ENCODE measurements around the gene PLEKHA3.

GRCh38 chr2:178457390-178457886, 22.8 kb upstream of the PLEKHA3 start:
- no peak for TF ChIP-seq NFE2L2 (IDR thresholded peaks at IDR 0.05; ENCODE audit: low read depth, low read length)
- no peak for TF ChIP-seq CTCF (conservative IDR thresholded peaks at IDR 0.05; ENCODE audit: low read depth, low read length)
- TF ChIP-seq, protein P1, sequence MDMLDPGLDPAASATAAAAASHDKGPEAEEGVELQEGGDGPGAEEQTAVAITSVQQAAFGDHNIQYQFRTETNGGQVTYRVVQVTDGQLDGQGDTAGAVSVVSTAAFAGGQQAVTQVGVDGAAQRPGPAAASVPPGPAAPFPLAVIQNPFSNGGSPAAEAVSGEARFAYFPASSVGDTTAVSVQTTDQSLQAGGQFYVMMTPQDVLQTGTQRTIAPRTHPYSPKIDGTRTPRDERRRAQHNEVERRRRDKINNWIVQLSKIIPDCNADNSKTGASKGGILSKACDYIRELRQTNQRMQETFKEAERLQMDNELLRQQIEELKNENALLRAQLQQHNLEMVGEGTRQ (IDR thresholded peaks at IDR 0.05; ENCODE audit: low read depth, low read length) = no peak
- TF ChIP-seq MXI1 (IDR thresholded peaks at IDR 0.05; ENCODE audit: borderline replicate concordance, low read depth, low read length) = no peak
- TF ChIP-seq POLR2A (IDR thresholded peaks at IDR 0.05; ENCODE audit: low read depth, low read length) = no peak
- no peak for TF ChIP-seq CHD1 (IDR thresholded peaks at IDR 0.05; ENCODE audit: low read depth, low read length)
- no peak for TF ChIP-seq MAFK (IDR thresholded peaks at IDR 0.05; ENCODE audit: low read depth, low read length)
- no peak for TF ChIP-seq RCOR1 (IDR thresholded peaks at IDR 0.05; ENCODE audit: insufficient replicate concordance, low read length)
- TF ChIP-seq RAD21 (IDR thresholded peaks at IDR 0.05; ENCODE audit: low read length) = no peak
- TF ChIP-seq CEBPB (IDR thresholded peaks at IDR 0.05; ENCODE audit: low read depth, low read length) = no peak
- TF ChIP-seq FOS (IDR thresholded peaks at IDR 0.05; ENCODE audit: low read depth, low read length) = no peak
- TF ChIP-seq MAZ (IDR thresholded peaks at IDR 0.05; ENCODE audit: borderline replicate concordance, low read depth, low read length) = no peak
- TF ChIP-seq SMC3 (IDR thresholded peaks at IDR 0.05; ENCODE audit: low read depth, low read length) = no peak
